Stimulated activated CD8-positive, alpha-beta memory T cell treated with anti-CD3 and anti-CD28 coated beads, Interleukin-4, amount 100 ng/mL, for 48 hours (primary cell): ENCODE measurements around the gene DHRS4.
"Not testable (repeated sequence)": the region's sequence is repeated elsewhere in the genome, so short reads cannot be mapped to it uniquely, and the experiment has no call there.

Experiments
- DNase-seq: peaks from one replicate; pipeline ENCODE4 v3.0.0-alpha.2; 2020

The DHRS4 gene

DNA sequence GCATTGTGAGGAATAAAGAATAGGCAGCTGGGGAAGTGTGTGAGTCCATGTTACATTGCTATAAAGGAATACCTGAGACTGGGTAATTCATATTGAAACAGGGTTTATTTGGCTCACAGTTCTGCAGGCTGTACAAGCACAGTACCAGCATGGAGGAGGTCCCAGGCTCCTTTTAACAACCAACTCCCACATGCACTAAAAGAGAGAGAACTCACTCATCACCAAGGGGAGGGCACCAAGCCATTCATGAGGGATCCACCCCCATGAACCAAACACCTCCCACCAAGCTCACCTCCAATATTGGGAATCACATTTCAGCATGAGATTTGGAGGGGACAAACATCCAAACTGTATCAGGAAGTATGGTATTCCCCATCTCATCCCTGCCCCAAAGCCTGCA lies 11.9 kb upstream of the DHRS4 start:
- DNase-seq, result no peak

- DNase-seq, result no peak
These were observed 11.0 kb upstream of the DHRS4 start for GRCh38 chr14:23942587-23942986.

- not testable (repeated sequence) for DNase-seq
These were observed 4.5 kb upstream of the DHRS4 start for GRCh38 chr14:23949069-23949468.

DNA sequence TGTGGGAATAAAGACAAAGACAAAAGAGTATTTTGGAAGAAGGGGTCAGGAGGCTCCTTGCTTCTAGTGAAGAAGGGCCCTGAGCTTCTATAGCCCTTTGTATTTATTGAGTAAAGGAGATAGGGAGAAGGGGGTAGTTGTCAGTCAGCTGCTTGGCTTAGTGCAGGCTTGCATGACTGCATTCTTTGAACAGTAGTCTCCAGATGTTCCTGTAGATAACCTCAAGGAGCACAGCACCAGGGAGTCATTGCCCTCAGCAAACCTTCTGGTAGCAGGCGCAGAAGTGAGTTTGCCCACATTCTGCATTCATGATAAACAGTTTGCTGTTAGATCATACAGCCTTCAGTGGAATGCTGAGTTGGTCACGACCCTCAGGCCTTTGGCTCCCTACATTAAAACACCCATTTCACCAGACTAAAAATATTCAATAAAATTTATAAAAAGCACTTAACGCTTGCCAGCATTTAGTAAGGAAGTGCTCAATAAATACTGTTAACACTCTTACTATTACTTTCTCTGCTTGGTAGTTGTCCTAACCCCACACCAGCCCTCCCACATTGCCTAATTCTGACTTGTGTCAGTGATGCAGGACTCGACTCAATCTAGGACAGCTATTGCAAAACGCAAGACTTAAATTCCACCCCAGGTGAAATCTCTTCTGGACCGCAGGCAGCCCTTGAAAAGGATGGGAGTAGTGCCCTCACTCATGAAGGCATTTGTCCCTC lies 3.0 kb upstream of the DHRS4 start:
- DNase-seq, result no peak

GRCh38 chr14:23951136-23951466 lies 2.5 kb upstream of the DHRS4 start:
- not testable (repeated sequence) for DNase-seq

GRCh38 chr14:23951590-23952201 lies 1.9 kb upstream of the DHRS4 start:
- DNase-seq, result no peak

- not testable (repeated sequence) for DNase-seq
These were observed 480 bp upstream of the DHRS4 start for GRCh38 chr14:23953116-23953463.

DNA sequence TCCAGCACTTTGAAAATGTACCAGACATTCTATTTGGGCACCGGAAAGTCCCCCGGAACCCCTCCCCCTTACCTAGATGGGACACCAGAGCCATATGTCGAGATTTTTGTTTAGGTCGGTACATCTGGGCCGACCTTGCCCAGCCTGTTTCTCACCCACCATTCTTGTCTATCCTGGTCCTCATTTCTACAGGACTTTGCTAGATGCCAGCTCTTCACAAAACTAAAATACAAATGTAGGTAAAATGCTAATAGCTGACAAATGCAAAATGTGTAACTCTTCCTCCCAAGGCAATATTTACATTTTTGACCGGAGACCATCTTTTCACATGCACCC lies 677 bp downstream of the DHRS4 start:
- DNase-seq, result not testable (repeated sequence)

- DNase-seq, result not testable (repeated sequence)
These were observed 1.4 kb downstream of the DHRS4 start for GRCh38 chr14:23954965-23955364.

DNA sequence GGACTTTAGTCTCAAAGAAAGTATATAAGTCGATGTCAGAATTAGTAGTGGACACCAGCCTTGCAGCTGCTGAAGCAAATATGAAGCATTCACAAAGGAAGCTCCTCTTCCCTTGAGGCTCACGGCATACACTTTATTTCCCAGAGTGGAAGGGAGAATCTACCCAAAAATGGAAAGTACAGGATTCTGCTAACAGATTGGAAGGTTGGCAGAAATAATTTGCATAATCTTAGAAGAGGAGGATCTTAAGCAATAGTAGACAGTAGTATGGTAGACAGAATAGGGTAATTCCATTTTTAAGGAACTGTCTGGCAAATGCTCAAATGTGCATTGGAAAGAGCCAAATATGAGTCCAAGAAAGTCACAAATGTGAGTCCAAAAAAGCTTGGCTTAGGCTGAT lies 2.2 kb downstream of the DHRS4 start:
- DNase-seq, result not testable (repeated sequence)

- DNase-seq, result not testable (repeated sequence)
These were observed 4.5 kb downstream of the DHRS4 start for GRCh38 chr14:23957913-23958569.

DNA sequence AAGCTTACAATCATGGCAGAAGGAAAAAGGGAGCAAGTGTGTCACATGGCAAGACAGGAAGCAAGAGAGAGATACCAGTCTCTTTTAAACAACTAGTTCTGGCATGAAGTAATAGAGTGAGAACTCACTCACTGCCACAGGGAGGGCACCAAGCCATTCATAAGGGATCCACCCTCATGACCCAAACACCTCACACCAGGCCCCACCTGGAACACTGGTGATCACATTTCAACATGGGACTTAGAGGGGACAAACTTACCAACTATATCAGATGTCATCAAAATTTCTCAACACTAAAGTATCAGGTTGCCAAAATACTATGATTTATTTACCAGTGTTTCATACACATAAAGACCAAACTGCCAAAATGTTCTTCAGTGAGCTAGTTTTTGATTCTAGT lies 7.3 kb downstream of the DHRS4 start:
- not testable (repeated sequence) for DNase-seq

DNA sequence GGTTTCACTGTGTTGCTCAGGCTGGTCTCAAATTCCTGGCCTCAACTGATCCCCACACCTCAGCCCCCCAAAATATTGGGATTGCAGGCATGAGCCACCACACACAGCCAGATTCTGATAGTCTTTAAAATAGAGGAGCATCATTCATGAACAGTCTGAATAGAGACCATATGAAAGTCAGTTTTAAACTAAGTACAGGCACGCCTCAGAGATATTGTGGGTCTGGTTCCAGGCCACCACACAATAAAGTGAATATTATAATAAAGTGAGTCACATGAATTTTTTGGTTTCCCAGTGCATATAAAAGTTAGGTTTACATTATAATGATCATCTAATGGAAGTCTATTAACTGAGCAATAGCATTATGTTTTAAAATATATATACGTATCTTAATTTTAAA lies 8.1 kb downstream of the DHRS4 start:
- not testable (repeated sequence) for DNase-seq

- not testable (repeated sequence) for DNase-seq
These were observed 15.5 kb downstream of the DHRS4 start for GRCh38 chr14:23969130-23969480.

DNA sequence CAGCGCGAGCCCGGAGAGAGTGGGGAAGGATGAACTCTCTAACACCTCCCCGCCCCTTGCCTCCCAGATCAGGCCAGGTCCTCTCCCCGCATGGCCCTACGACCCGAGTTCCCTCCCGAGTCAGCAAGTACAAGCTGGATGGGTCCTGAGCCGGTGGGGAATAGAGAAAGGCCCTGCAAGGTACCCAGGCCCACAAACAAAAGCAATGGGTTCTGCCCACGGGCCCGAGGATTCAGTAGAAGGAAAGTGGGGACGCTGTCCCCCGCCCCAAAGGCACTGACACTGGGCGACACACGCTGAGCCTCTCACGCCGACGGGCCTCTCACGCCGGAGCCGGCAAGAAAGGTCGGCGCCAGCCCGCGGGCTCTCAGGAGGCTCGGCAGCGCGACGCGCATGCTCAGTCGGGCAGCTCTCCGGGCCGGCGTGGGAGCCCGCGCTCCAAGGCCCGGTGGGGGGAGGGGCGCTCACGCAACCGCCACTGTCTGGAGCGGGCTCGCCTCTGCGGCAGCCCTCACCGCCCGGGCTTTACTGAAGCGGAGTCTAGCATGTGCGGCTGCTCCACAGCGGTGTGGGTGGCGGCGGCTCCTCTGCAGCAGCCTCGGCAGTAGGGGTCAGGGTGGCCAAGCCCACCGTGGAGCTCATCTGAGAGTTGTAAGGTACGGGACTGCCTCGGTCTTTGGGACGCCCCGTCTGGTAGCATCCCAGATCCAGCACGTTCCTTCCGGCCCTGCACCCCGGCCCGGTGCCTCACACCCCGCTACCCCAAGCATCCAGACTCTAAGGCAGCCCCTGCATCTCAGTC lies 16.1 kb downstream of the DHRS4 start:
- DNase-seq, result peak; percentile 78

DNA sequence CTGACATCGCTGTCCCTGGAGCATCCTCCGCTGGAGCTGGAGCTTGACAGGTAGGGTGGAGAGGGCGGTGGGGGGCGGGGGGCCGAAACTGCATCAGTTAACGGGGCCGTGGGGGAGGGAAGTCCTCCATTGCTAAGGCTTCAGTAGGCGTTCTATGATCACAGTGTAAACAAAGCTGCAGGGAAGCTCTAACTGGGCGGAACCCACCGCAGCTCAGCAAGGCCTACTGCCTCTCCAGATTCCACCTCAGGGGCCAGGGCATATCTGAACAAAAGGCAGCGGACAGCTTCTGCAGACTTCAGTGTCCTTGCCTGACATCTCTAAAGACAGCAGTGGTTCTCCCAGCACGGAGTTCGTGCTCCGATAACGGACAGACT lies 16.7 kb downstream of the DHRS4 start:
- not testable (repeated sequence) for DNase-seq

GRCh38 chr14:23973178-23973577 lies 19.6 kb downstream of the DHRS4 start:
- not testable (repeated sequence) for DNase-seq

DNA sequence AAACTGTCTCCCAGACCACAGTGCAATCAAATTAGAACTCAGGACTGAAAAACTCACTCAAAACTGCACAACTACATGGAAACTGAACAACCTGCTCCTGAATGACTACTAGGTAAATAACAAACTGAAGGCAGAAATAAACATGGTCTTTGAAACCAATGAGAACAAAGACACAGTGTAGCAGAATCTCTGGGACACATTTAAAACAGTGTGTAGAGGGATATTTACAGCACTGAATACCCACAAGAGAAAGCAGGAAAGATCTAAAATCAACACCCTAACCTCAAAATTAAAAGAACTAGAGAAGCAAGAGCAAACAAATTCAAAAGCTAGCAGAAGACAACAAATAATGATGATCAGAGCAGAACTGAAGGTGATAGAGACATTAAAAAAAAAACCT lies 20.5 kb downstream of the DHRS4 start:
- DNase-seq, result not testable (repeated sequence)

- not testable (repeated sequence) for DNase-seq
These were observed 23.6 kb downstream of the DHRS4 start for GRCh38 chr14:23977208-23977607.

GRCh38 chr14:23981951-23982813 lies 28.6 kb downstream of the DHRS4 start:
- DNase-seq, result not testable (repeated sequence)

DNA sequence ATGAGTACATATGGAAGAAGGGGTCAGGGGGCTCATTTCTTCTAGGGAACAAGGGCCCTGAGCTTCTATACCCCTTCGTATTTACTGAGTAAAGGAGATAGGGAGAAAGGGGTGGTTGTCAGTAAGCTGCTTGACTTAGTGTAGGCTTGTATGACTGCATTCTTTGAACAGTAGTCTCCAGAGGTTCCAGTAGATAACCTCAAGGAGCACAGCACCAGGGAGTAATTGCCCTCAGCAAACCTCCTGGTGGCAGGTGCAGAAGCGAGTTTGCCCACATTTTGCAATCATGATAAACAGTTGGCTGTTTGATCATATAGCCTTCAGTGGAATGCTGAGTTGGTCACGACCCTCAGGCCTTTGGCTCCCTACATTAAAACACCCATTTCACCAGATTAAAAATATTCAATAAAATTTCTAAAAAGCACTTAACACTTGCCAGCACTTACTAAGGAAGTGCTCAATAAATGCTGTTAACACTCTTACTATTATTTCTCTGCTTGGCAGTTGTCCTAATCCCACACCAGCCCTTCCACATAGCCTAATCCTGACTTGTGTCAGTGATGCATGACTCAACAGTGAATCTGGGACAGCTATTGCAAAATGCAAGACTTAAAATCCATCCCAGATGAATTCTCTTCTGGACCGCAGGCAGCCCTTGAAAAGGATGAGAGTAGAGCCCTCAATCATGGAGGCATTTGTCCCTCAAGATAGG lies 31.5 kb downstream of the DHRS4 start:
- DNase-seq, result no peak

GRCh38 chr14:23988223-23988606 lies 34.6 kb downstream of the DHRS4 start:
- not testable (repeated sequence) for DNase-seq
